ENCODE data around the gene LRMDA. TPM values are rescaled to one million over a fixed set of nuclear protein-coding genes. Genes with fewer than 3 reads are reported as not detected.

LRMDA gene
- total and polyA plus RNA-seq, 2 of the 4 experiments (the other 2 are of a cell fraction): 0.07 TPM; not detected in 1

- H3K23ac ChIP-seq (ENCODE audit: low read depth, low read length): no peak overlapping the region
- no peak overlapping the region for H2BK15ac ChIP-seq (ENCODE audit: low read depth, low read length)
- no peak overlapping the region for H2BK5ac ChIP-seq (ENCODE audit: low read depth, low read length, poor library complexity, severe bottlenecking)
- no peak overlapping the region for H3K4me2 ChIP-seq (ENCODE audit: low read depth, low read length)
- H3K14ac ChIP-seq (replicated peaks; ENCODE audit: low read depth, low read length): no peak overlapping the region
- DNase-seq: no peak
- no TSS peak for BruUV-seq (replicated peaks)
- no peaks in the 10 kb centered on the region for H3K27me3 ChIP-seq (ENCODE audit: control insufficient read depth, insufficient read depth, low read length)
- H2AFZ ChIP-seq (replicated peaks; ENCODE audit: low read length, poor library complexity): no peak overlapping the region
- H3K9me1 ChIP-seq (ENCODE audit: insufficient read depth, low read length): no peaks in the 10 kb centered on the region
- no peak overlapping the region for H3K4me3 ChIP-seq (ENCODE audit: insufficient read depth, low read depth, low read length)
- no peak overlapping the region for H4K5ac ChIP-seq (ENCODE audit: low read depth, low read length)
- ChIA-PET POLR2A (ENCODE audit: unreplicated experiment) (no interaction called here), CTCF (no interaction called here)
- H3K9me3 ChIP-seq (ENCODE audit: control insufficient read depth, insufficient read depth, low read length): no peaks in the 10 kb centered on the region; the same call in 1 of the 2 replicates
- no peak overlapping the region for H3K56ac ChIP-seq (ENCODE audit: extremely low read depth, insufficient read depth, low read length)
- ATAC-seq (ENCODE audit: low read depth): no peak
- no peak overlapping the region for H3K9ac ChIP-seq (ENCODE audit: low read depth, low read length)
- no peak overlapping the region for H4K91ac ChIP-seq (ENCODE audit: insufficient read depth, low read depth, low read length)
- dilution Hi-C loops (cut with HindIII; ENCODE audit: low sequenced_read_pairs, unreplicated experiment) (no loop called here), intact Hi-C loops (cut with micrococcal nuclease) (no loop called here), in situ Hi-C loops (cut with MboI; ENCODE audit: low sequenced_read_pairs) (no loop called here)
- no peak overlapping the region for H2BK120ac ChIP-seq (ENCODE audit: low read depth, low read length)
- no peak overlapping the region for H4K8ac ChIP-seq (ENCODE audit: low read depth in 2 of 2, low read length in 2 of 2)
- no peaks in the 10 kb centered on the region for H4K20me1 ChIP-seq (ENCODE audit: insufficient read depth, low read length)
- H3K27ac ChIP-seq (ENCODE audit: insufficient read depth, low read length): no peak overlapping the region
- H3K4ac ChIP-seq (ENCODE audit: low read depth, low read length): no peak overlapping the region
- H3K4me1 ChIP-seq (ENCODE audit: control insufficient read depth, insufficient read depth, low read length): no peaks in the 10 kb centered on the region
- H3K36me3 ChIP-seq (ENCODE audit: control insufficient read depth, insufficient read depth, low read length): no peaks in the 10 kb centered on the region
- no peak overlapping the region for H2BK20ac ChIP-seq (ENCODE audit: low read depth, low read length)
- H2AK9ac ChIP-seq (replicated peaks; ENCODE audit: low read depth, low read length, poor library complexity): no peak overlapping the region
- TF ChIP-seq MXI1 (IDR thresholded peaks at IDR 0.05; ENCODE audit: borderline replicate concordance, low read depth, low read length): no peak
- TF ChIP-seq SMC3 (IDR thresholded peaks at IDR 0.05; ENCODE audit: low read depth, low read length): no peak
- TF ChIP-seq MAFK (IDR thresholded peaks at IDR 0.05; ENCODE audit: low read depth, low read length): no peak
- TF ChIP-seq USF2 (IDR thresholded peaks at IDR 0.05; ENCODE audit: low read depth, low read length): no peak
- no peak for TF ChIP-seq FOS (IDR thresholded peaks at IDR 0.05; ENCODE audit: low read depth, low read length)
- TF ChIP-seq MAZ (IDR thresholded peaks at IDR 0.05; ENCODE audit: borderline replicate concordance, low read depth, low read length): no peak
- no peak for TF ChIP-seq CHD1 (IDR thresholded peaks at IDR 0.05; ENCODE audit: low read depth, low read length)
- no peak for TF ChIP-seq CTCF (conservative IDR thresholded peaks at IDR 0.05; ENCODE audit: low read depth, low read length)
- no peak for TF ChIP-seq ELK1 (IDR thresholded peaks at IDR 0.05; ENCODE audit: borderline replicate concordance, low read depth, low read length)
- TF ChIP-seq RCOR1 (IDR thresholded peaks at IDR 0.05; ENCODE audit: insufficient replicate concordance, low read length): no peak
- TF ChIP-seq BHLHE40 (IDR thresholded peaks at IDR 0.05; ENCODE audit: low read depth, low read length): no peak
- TF ChIP-seq CEBPB (IDR thresholded peaks at IDR 0.05; ENCODE audit: low read depth, low read length): no peak
- TF ChIP-seq RAD21 (IDR thresholded peaks at IDR 0.05; ENCODE audit: low read length): no peak
- no peak for TF ChIP-seq RFX5 (IDR thresholded peaks at IDR 0.05; ENCODE audit: low read depth, low read length)
- no peak for TF ChIP-seq POLR2A (IDR thresholded peaks at IDR 0.05; ENCODE audit: low read depth, low read length)
- no peak for TF ChIP-seq NFE2L2 (IDR thresholded peaks at IDR 0.05; ENCODE audit: low read depth, low read length)
- H3K79me1 ChIP-seq (ENCODE audit: low read depth in 1 of 2, low read length in 2 of 2): no peaks in the 10 kb centered on the region
- no peak overlapping the region for H2AK5ac ChIP-seq (ENCODE audit: low read depth, low read length)
- no peak overlapping the region for H3K18ac ChIP-seq (ENCODE audit: low read depth, low read length)
- WGBS, 2 experiments (ENCODE audit: extremely low coverage in 2 of 2, insufficient read length in 1 of 2): 86% methylated on average over 1 of the region's 7 CpGs; no CpG with 5 or more reads in 1 of the 2 experiments
Measured at GRCh38 chr10:76415554-76415953, 984.1 kb downstream of the LRMDA start.

Measured in IMR-90 (cell line).